Choroid plexus epithelial cell (primary cell): ENCODE data around the gene PLA2G2E.

Experiments
- DNase-seq: peaks from one replicate; pipeline ENCODE4 v3.0.0-alpha.2; 2010; ENCODE audit warnings: low read depth
- H3K4me3 ChIP-seq: 2 replicates; pipeline ENCODE4 v1.5.1; 2011; ENCODE audit warnings: low read depth, mild to moderate bottlenecking, control low read depth, low read length, moderate library complexity
- TF ChIP-seq, protein P1 (sequence below): conservative IDR thresholded peaks from 2 replicates; pipeline ENCODE4 v1.5.1; 2011; ENCODE audit warnings: low read depth, mild to moderate bottlenecking, control low read depth, inconsistent platforms, low read length, moderate library complexity

The PLA2G2E gene, protein sequence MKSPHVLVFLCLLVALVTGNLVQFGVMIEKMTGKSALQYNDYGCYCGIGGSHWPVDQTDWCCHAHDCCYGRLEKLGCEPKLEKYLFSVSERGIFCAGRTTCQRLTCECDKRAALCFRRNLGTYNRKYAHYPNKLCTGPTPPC

DNA sequence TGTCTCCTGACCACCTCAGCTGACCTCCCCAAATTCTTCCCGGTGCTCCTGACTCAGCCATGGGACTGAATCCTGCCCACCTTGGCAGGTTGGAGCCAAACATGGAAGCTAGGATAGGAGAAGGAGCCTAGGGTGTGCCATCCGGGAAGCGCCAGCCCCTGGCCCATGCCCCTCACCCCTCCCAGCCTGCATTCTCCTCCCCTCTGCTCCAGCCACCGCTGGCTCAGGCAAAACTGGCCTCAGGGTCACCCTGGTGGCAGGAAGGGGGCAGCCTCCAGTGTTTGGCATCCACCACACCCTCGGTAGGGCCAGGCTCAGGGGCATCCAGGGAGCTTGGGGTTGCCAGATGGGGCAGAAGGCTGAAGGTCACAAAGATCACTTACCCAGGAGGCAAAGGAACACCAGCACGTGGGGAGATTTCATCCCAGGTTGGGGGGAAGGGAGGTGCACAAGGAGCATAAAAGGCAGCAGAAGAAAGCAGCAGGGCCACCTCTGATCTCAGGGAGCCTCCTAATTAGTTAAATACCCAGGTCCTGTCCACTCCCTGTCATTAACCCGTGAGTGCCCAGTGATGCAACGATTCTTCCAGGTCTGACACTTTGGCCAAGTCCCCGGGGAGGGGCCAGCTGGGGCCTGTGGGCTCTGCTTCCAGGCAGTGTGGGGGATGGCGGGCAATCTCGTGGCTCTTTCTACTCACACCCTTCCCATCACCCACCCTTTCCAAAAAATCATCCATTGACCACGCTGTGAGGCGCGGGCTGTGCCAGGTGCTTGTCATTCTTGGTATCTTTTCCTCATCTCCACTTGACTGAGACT is at the start of gene PLA2G2E:
Gene PLA2G2E, minus strand, starts transcription at position 481 of the 816 bp plus-strand sequence. Its CDS starts 58 bp downstream, at position 423.
- DNase-seq, result no peak
- TF ChIP-seq, protein P1, sequence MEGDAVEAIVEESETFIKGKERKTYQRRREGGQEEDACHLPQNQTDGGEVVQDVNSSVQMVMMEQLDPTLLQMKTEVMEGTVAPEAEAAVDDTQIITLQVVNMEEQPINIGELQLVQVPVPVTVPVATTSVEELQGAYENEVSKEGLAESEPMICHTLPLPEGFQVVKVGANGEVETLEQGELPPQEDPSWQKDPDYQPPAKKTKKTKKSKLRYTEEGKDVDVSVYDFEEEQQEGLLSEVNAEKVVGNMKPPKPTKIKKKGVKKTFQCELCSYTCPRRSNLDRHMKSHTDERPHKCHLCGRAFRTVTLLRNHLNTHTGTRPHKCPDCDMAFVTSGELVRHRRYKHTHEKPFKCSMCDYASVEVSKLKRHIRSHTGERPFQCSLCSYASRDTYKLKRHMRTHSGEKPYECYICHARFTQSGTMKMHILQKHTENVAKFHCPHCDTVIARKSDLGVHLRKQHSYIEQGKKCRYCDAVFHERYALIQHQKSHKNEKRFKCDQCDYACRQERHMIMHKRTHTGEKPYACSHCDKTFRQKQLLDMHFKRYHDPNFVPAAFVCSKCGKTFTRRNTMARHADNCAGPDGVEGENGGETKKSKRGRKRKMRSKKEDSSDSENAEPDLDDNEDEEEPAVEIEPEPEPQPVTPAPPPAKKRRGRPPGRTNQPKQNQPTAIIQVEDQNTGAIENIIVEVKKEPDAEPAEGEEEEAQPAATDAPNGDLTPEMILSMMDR, result no peak
- no peak within 1 kb of the TSS for H3K4me3 ChIP-seq

DNA sequence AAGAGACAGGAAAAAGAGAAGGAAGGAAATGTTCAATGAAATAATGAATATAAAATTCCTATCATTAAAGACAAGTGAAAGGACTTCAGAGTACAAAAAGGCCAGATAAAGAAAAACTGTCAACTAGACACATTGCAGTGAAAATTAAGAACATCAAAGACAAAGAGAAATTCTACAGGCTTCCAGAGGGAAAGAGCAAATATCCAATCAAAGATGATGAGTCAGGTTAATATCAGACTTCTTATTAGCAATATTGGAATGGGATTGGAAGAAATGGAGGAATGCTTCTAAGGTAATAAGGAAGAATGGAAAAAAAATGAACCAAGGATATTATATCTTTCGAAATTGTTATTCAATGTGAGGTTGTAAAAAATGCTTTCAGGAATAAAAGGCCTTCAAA is 48.2 kb upstream of the PLA2G2E start:
- no peak for DNase-seq
- no peak overlapping the region for H3K4me3 ChIP-seq
- TF ChIP-seq, protein P1, result no peak

DNA sequence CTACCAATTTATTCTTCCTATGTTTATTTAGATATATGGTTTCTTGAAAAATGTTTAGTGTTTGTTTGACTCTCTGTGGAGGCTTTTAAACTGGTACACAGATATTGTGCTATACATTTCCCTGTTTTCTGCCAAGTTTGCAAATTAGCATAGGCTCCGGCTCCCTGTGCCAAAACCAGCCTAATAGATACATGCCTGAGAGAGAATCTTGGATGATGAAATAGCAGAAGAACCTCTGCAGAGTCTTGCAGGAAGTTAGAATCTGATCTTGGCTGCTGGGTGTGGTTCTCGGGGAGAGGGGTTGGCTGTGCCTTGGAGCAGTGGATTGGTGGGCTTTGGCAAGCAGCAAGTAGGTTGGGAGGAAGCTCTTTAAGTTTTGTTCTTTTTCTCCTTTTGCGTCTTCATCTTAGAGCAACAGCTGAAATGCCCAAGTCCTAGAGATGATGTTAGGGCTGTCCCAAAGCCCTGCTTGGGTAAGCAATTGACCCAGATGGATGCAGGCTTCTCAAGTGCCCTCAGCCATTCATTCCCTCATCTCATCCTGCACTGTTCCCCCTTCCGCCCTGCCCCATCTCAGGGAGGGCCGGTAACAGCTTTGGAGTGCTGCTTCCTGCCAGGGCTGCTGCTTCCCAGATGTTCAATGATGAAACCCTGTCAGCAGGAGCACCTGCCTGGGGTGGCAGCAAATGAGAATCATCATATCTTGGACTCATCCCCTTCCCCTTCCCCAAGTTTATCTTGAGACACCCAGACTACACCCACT is 46.7 kb upstream of the PLA2G2E start:
- no peak overlapping the region for H3K4me3 ChIP-seq
- TF ChIP-seq, protein P1, result no peak
- DNase-seq, result peak; percentile 5

DNA sequence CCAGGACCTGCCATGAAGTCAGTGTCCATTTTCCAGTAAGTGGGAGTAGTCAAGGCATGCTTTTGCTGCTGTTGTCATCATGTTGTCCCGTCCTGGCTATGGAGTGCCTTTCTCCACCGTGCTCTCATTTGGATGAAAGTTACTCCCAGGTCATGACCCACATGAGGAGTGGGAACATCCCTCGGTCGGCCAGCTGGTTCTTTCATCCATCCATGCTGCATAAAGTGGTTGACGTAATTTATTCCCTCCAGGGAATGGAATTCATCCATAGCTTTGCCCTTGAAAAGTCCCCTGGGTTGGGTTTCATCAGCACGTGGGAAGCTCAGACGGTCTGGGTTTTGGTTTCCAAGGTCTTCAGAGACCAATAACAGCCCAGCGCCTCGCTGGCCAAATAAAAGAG is 44.4 kb upstream of the PLA2G2E start:
- H3K4me3 ChIP-seq, result no peak overlapping the region
- TF ChIP-seq, protein P1, result no peak
- DNase-seq, result no peak

DNA sequence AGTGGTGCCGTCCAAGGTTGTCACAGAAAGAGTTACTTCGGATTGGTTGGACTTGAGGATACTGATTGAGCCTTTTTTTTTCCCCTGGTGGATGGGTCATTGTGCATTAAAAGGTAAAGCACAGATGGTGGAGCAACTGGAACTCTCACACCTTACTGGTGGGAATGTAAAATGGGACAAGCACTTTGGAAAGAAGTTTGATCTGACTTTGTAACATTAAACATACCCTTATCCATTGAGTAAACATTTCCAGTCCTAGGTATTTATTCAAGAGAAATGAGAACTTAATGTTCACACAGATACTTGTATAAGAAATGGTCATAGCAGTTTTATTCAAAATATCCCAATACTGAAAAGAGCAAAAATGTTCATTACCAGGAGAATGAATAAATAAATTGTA is 41.1 kb upstream of the PLA2G2E start:
- TF ChIP-seq, protein P1, result no peak
- DNase-seq, result no peak
- H3K4me3 ChIP-seq, result no peak overlapping the region

DNA sequence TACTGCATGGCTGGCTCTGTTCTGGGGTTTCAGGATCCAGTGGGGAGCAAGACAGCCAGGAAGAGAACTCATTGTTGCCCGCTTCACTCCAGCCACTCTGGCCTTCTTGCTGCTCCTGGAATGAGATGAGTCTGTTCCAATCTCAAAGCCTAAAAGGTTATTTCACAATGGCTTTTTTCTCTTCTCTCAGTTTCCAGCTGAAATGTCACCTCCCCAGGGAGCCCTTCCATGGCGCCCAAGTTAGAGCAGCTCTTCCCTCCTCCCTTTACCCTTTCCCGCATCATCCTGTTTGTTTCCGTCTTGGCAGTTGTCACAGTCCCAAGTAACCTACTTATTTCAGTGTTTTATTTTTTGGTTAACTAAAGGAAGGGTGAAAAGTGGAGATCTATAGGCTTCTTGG is 40.2 kb upstream of the PLA2G2E start:
- H3K4me3 ChIP-seq, result no peak overlapping the region
- TF ChIP-seq, protein P1, result no peak
- no peak for DNase-seq
